K562 (cell line): Measurements from ENCODE around the gene ARHGAP42. TPM values are rescaled to one million over a fixed set of nuclear protein-coding genes. Genes with fewer than 3 reads are reported as not detected.

Experiments used
- ATAC-seq: fragments of 200-7000 bp; cut with Tn5 transposase; 3 replicates; pipeline ENCODE4 v1.9.1; 2020; ENCODE audit warnings: moderate library complexity
- BruUV-seq: library from RNA; stranded (reverse); fragments of 400-500 nt; replicated peaks from 2 replicates; lab custom pipeline; 2021; lab: Mats Ljungman, UMichigan
- CTCF ChIA-PET: fragments of 300-600 bp; formaldehyde crosslinking; extraction: SDS; loops from one replicate; lab custom pipeline; 2021; ENCODE audit warnings: low intra/inter-chr PET ratio; lab: Yijun Ruan, JAX
- POLR2A ChIA-PET: fragments of 300-600, 350-650 bp; sonication (Branson Sonifier 250); formaldehyde crosslinking; extraction: SDS; loops from one replicate; lab custom pipeline; 2021; ENCODE audit warnings: antibody characterized with exemption, inconsistent platforms; lab: Yijun Ruan, JAX
- DNase-seq, 4 experiments: peaks; one replicate each; pipeline versions ENCODE4 v3.0.0 to v3.0.0-alpha.2; 2011 to 2018; ENCODE audit warnings: low spot score in 3 of 4, mixed read lengths in 3 of 4; ENCODE audit errors: extremely low read depth in 1 of 4
- FAIRE-seq: peaks from 2 replicates; lab custom pipeline; 2011; peaks lifted over from hg19 to GRCh38; lab: Jason Lieb, UNC
- H2AFZ ChIP-seq: 2 replicates; pipeline ENCODE4 v1.6.0; 2011; ENCODE audit warnings: low read depth, low read length, control low read depth, inconsistent platforms
- H3K27ac ChIP-seq: fragments of 200-600 bp; 3 replicates; pipeline ENCODE4 v1.8.0; 2011; ENCODE audit warnings: low read depth, mild to moderate bottlenecking, control low read depth, inconsistent platforms, low read length, moderate library complexity, mixed read lengths; ENCODE audit errors: extremely low read depth
- H3K27me3 ChIP-seq, 2 experiments: fragments of 300-600 bp in 1 of 2; 2 replicates in 1 of 2; 3 replicates in 1 of 2; pipeline versions ENCODE4 v1.6.0 to v1.8.0; 2011; ENCODE audit warnings: inconsistent platforms in 2 of 2, low read length in 2 of 2, mild to moderate bottlenecking in 1 of 2, mixed read lengths in 1 of 2, moderate library complexity in 1 of 2; ENCODE audit not compliant: control insufficient read depth in 2 of 2, insufficient read depth in 2 of 2
- H3K36me3 ChIP-seq: fragments of 300-600 bp; 3 replicates; pipeline ENCODE4 v1.8.0; 2011; ENCODE audit warnings: mild to moderate bottlenecking, low read length, inconsistent platforms; ENCODE audit not compliant: control insufficient read depth, insufficient read depth
- H3K4me1 ChIP-seq, 2 experiments: fragments of 200-600 bp in 1 of 2; replicated peaks in 1 of 2; 2 replicates in 1 of 2; 3 replicates in 1 of 2; pipeline versions ENCODE4 v1.5.1 to v1.8.0; 2011; ENCODE audit warnings: inconsistent platforms in 2 of 2, low read length in 2 of 2, mild to moderate bottlenecking in 1 of 2, mixed read lengths in 1 of 2, moderate library complexity in 1 of 2; ENCODE audit not compliant: control insufficient read depth in 2 of 2, insufficient read depth in 2 of 2
- H3K4me2 ChIP-seq: 2 replicates; pipeline ENCODE4 v1.6.1; 2011; ENCODE audit warnings: low read length, control low read depth, inconsistent platforms, mixed read lengths; ENCODE audit not compliant: insufficient read depth
- H3K4me3 ChIP-seq: fragments of 200-600 bp; sonication (generic), shearing (Covaris generic); 2 replicates; pipeline ENCODE4 v1.5.1; 2016; ENCODE audit warnings: control low read depth, inconsistent platforms
- H3K79me2 ChIP-seq: fragments of 200-600 bp; 3 replicates; pipeline ENCODE4 v1.8.0; 2011; ENCODE audit warnings: low read length, inconsistent platforms; ENCODE audit not compliant: control insufficient read depth, insufficient read depth
- H3K9ac ChIP-seq, 2 experiments: 2 replicates each; pipeline versions ENCODE4 v1.6.0 to v1.6.1; 2011; ENCODE audit warnings: low read depth in 2 of 2, low read length in 2 of 2, control low read depth in 1 of 2, inconsistent platforms in 1 of 2, mild to moderate bottlenecking in 1 of 2, mixed read lengths in 1 of 2; ENCODE audit not compliant: insufficient read depth in 1 of 2
- H3K9me1 ChIP-seq: one replicate; pipeline ENCODE4 v1.6.0; 2011; ENCODE audit warnings: inconsistent platforms, mild to moderate bottlenecking, low read length, moderate library complexity; ENCODE audit not compliant: control insufficient read depth, insufficient read depth
- H3K9me3 ChIP-seq: replicated peaks from 2 replicates; pipeline ENCODE4 v1.5.1; 2011; ENCODE audit warnings: low read depth, low read length, inconsistent platforms; ENCODE audit not compliant: control insufficient read depth, insufficient read depth
- H4K20me1 ChIP-seq: replicated peaks from 2 replicates; pipeline ENCODE4 v1.6.1; 2011; ENCODE audit warnings: low read length, inconsistent platforms, mixed read lengths; ENCODE audit not compliant: control insufficient read depth, insufficient read depth
- BCL6 ChIP-seq: fragments of 250-450 bp; sonication (Bioruptor Pico); IDR thresholded peaks from 2 replicates; pipeline ENCODE4 v1.4.0; 2020
- CBFA2T3 ChIP-seq: fragments of 450-650 bp; IDR thresholded peaks from 2 replicates; pipeline ENCODE4 v1.6.1; 2017
- CHD2 ChIP-seq: IDR thresholded peaks from 2 replicates; pipeline ENCODE4 v1.6.1; 2011; ENCODE audit warnings: low read depth, low read length
- EGR1 ChIP-seq: fragments of 450-650 bp; conservative IDR thresholded peaks from 2 replicates; pipeline ENCODE4 v1.6.1; 2017; ENCODE audit warnings: mild to moderate bottlenecking
- OTX1 ChIP-seq: fragments of 450-650 bp; formaldehyde crosslinking; IDR thresholded peaks from 2 replicates; pipeline ENCODE4 v1.4.0; 2022; ENCODE audit warnings: mild to moderate bottlenecking
- RBM25 ChIP-seq: fragments of 200-400 bp; formaldehyde crosslinking; IDR thresholded peaks from 2 replicates; pipeline ENCODE4 v1.6.1; 2018; ENCODE audit warnings: low read length, low read depth, moderate library complexity; ENCODE audit not compliant: severe bottlenecking
- RNF2 ChIP-seq: sonication (generic); IDR thresholded peaks from 2 replicates; pipeline ENCODE4 v1.6.1; 2016
- TAF15 ChIP-seq: fragments of 200-400 bp; formaldehyde crosslinking; IDR thresholded peaks from 2 replicates; pipeline ENCODE4 v1.6.1; 2017; ENCODE audit warnings: mild to moderate bottlenecking, low read depth, low read length, moderate library complexity
- TCF3 ChIP-seq: sonication (generic); formaldehyde crosslinking; IDR thresholded peaks from 2 replicates; pipeline ENCODE4 v1.4.0; 2020; ENCODE audit warnings: mild to moderate bottlenecking, missing genetic modification reagents
- ZNF41 ChIP-seq: fragments of 250-450 bp; sonication (Bioruptor Pico); conservative IDR thresholded peaks from 2 replicates; pipeline ENCODE4 v1.4.0; 2020; ENCODE audit warnings: mild to moderate bottlenecking
- in situ Hi-C: fragments of 300-500 bp; cut with MboI; formaldehyde crosslinking; loops from 4 replicates; pipeline ENCODE4 v1.15.0; 2018; ENCODE audit warnings: inconsistent platforms, mixed read lengths
- intact Hi-C: fragments of 100-400 bp; cut with micrococcal nuclease; formaldehyde crosslinking; loops from 2 replicates; pipeline ENCODE4 v1.14.2; 2022
- polyA plus RNA-seq, 8 experiments: library from polyadenylated mRNA; depleted of rRNA in 4 of 8; stranded (reverse) in 5 of 8; unstranded in 3 of 8; fragments of >200 nt; fragmentation: Nextera tagmentation in 2 of 8; fragmentation: Illumina TruSeq in 1 of 8; extraction: Ambion mirVana in 2 of 8; extraction: Trizol in 1 of 8; gene quantifications; 2 replicates each; pipeline versions ENCODE4 v1.2.1 to v1.2.3, GENCODE V29; 2011 to 2014; ENCODE audit warnings: inconsistent platforms in 1 of 8, missing spikeins in 1 of 8
- total RNA-seq, 7 experiments: library from RNA; depleted of rRNA in 6 of 7; stranded (reverse); fragments of >200 nt in 6 of 7; fragmentation: Illumina TruSeq in 2 of 7; extraction: Trizol in 2 of 7; gene quantifications; 2 replicates each; pipeline versions ENCODE4 v1.2.1 to v1.2.3, GENCODE V29; 2011 to 2021; ENCODE audit warnings: low replicate concordance in 1 of 7
- TF ChIP-seq, protein P1 (sequence below): sonication (generic); formaldehyde crosslinking; IDR thresholded peaks from 2 replicates; pipeline ENCODE4 v1.8.0; 2022; ENCODE audit warnings: missing genetic modification reagents, mild to moderate bottlenecking, borderline replicate concordance
- TF ChIP-seq, protein P2 (sequence below): fragments of 450-650 bp; IDR thresholded peaks from 2 replicates; pipeline ENCODE4 v1.6.1; 2016
- TF ChIP-seq, protein P3 (sequence below): fragments of 250-450 bp; sonication (Bioruptor Pico); IDR thresholded peaks from 2 replicates; pipeline ENCODE4 v1.4.0; 2020
- TF ChIP-seq, protein P4 (sequence below): fragments of 200-800 bp; sonication (Bioruptor generic); IDR thresholded peaks from 2 replicates; pipeline ENCODE4 v1.6.1; 2016; ENCODE audit warnings: missing genetic modification characterization, missing compliant biosample characterization

The ARHGAP42 gene
- total and polyA plus RNA-seq, 9 of the 15 experiments (the other 6 are each of a cell fraction or from before 2014, with no cell fraction given): 0.95 to 6.1 (median 2.4) TPM

DNA sequence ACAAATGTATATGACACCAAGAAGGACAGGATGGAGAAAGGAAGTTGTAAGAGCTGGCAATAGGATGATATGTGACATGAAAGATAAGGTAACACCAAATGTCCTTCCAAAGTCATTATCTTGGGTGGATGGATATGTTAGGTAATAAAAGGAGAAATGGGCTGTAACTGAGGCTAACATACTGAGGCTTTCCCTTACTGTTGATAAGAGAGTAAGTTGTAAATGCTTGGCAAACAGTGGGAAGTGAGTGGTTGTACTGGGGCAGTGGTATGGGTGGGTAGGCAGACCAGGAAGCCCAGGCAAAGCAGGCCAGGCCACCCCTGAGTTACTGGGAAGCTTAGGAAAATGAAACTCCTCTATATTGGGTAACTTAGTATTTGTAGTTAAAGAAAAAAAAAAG, 73.7 kb downstream of the ARHGAP42 start:
- H3K9ac ChIP-seq: no peak overlapping the region
- no peaks in the 10 kb centered on the region for H3K27me3 ChIP-seq
- H3K79me2 ChIP-seq: no peaks in the 10 kb centered on the region
- no peaks in the 10 kb centered on the region for H3K36me3 ChIP-seq
- no peak overlapping the region for H3K27ac ChIP-seq
- H4K20me1 ChIP-seq: no peaks in the 10 kb centered on the region
- intact Hi-C loops: no loop called here
- ChIA-PET POLR2A (no interaction called here), CTCF (no interaction called here)
- no peak for FAIRE-seq
- H3K4me3 ChIP-seq: no peak overlapping the region
- H2AFZ ChIP-seq: no peak overlapping the region
- BruUV-seq: no TSS peak
- ATAC-seq: no peak
- in situ Hi-C loops: no loop called here
- peaks cover 0 to 2% of the 10 kb centered on the region in 2 experiments; a peak in 1 of 5 replicates for H3K4me1 ChIP-seq
- H3K9me1 ChIP-seq: no peaks in the 10 kb centered on the region
- DNase-seq: peak in 1 of 4 experiments; percentile 18
- no peak overlapping the region; the same call in 1 of the 2 replicates for H3K4me2 ChIP-seq
- H3K9me3 ChIP-seq: no peaks in the 10 kb centered on the region
- TF ChIP-seq TCF3 (CRISPR knock-in tag): 0 out of 2 replicates have a peak, but pooled peaks have one; percentile 25
- no peak for TF ChIP-seq ZNF41 (CRISPR knock-in tag)
- no peak for TF ChIP-seq EGR1
- no peak for TF ChIP-seq CHD2
- TF ChIP-seq, protein P1, sequence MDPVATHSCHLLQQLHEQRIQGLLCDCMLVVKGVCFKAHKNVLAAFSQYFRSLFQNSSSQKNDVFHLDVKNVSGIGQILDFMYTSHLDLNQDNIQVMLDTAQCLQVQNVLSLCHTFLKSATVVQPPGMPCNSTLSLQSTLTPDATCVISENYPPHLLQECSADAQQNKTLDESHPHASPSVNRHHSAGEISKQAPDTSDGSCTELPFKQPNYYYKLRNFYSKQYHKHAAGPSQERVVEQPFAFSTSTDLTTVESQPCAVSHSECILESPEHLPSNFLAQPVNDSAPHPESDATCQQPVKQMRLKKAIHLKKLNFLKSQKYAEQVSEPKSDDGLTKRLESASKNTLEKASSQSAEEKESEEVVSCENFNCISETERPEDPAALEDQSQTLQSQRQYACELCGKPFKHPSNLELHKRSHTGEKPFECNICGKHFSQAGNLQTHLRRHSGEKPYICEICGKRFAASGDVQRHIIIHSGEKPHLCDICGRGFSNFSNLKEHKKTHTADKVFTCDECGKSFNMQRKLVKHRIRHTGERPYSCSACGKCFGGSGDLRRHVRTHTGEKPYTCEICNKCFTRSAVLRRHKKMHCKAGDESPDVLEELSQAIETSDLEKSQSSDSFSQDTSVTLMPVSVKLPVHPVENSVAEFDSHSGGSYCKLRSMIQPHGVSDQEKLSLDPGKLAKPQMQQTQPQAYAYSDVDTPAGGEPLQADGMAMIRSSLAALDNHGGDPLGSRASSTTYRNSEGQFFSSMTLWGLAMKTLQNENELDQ (CRISPR knock-in tag): no peak
- TF ChIP-seq BCL6: no peak
- TF ChIP-seq, protein P2, sequence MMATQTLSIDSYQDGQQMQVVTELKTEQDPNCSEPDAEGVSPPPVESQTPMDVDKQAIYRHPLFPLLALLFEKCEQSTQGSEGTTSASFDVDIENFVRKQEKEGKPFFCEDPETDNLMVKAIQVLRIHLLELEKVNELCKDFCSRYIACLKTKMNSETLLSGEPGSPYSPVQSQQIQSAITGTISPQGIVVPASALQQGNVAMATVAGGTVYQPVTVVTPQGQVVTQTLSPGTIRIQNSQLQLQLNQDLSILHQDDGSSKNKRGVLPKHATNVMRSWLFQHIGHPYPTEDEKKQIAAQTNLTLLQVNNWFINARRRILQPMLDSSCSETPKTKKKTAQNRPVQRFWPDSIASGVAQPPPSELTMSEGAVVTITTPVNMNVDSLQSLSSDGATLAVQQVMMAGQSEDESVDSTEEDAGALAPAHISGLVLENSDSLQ: peak; percentile 26; the same call in 1 of the 2 replicates
- peak; percentile 47 for TF ChIP-seq CBFA2T3
- TF ChIP-seq, protein P3, sequence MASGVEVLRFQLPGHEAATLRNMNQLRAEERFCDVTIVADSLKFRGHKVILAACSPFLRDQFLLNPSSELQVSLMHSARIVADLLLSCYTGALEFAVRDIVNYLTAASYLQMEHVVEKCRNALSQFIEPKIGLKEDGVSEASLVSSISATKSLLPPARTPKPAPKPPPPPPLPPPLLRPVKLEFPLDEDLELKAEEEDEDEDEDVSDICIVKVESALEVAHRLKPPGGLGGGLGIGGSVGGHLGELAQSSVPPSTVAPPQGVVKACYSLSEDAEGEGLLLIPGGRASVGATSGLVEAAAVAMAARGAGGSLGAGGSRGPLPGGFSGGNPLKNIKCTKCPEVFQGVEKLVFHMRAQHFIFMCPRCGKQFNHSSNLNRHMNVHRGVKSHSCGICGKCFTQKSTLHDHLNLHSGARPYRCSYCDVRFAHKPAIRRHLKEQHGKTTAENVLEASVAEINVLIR (CRISPR knock-in tag): no peak
- no peak for TF ChIP-seq OTX1 (CRISPR knock-in tag)
- no peak for TF ChIP-seq RNF2
- TF ChIP-seq TAF15: no peak
- no peak for TF ChIP-seq RBM25
- TF ChIP-seq, protein P4, sequence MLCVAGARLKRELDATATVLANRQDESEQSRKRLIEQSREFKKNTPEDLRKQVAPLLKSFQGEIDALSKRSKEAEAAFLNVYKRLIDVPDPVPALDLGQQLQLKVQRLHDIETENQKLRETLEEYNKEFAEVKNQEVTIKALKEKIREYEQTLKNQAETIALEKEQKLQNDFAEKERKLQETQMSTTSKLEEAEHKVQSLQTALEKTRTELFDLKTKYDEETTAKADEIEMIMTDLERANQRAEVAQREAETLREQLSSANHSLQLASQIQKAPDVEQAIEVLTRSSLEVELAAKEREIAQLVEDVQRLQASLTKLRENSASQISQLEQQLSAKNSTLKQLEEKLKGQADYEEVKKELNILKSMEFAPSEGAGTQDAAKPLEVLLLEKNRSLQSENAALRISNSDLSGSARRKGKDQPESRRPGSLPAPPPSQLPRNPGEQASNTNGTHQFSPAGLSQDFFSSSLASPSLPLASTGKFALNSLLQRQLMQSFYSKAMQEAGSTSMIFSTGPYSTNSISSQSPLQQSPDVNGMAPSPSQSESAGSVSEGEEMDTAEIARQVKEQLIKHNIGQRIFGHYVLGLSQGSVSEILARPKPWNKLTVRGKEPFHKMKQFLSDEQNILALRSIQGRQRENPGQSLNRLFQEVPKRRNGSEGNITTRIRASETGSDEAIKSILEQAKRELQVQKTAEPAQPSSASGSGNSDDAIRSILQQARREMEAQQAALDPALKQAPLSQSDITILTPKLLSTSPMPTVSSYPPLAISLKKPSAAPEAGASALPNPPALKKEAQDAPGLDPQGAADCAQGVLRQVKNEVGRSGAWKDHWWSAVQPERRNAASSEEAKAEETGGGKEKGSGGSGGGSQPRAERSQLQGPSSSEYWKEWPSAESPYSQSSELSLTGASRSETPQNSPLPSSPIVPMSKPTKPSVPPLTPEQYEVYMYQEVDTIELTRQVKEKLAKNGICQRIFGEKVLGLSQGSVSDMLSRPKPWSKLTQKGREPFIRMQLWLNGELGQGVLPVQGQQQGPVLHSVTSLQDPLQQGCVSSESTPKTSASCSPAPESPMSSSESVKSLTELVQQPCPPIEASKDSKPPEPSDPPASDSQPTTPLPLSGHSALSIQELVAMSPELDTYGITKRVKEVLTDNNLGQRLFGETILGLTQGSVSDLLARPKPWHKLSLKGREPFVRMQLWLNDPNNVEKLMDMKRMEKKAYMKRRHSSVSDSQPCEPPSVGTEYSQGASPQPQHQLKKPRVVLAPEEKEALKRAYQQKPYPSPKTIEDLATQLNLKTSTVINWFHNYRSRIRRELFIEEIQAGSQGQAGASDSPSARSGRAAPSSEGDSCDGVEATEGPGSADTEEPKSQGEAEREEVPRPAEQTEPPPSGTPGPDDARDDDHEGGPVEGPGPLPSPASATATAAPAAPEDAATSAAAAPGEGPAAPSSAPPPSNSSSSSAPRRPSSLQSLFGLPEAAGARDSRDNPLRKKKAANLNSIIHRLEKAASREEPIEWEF (CRISPR knock-in tag): no peak
